Activated CD8-positive, alpha-beta T cell treated with anti-CD3 and anti-CD28 coated beads for 36 hours (primary cell): Measurements from ENCODE around the gene USP36. TPM values are rescaled to one million over a fixed set of nuclear protein-coding genes. Genes with fewer than 3 reads are reported as not detected.
"Not testable (repeated sequence)": the region's sequence is repeated elsewhere in the genome, so short reads cannot be mapped to it uniquely, and the experiment has no call there.

Experiments
- ATAC-seq: fragments of 200-7000 bp; cut with Tn5 transposase; one replicate; pipeline ENCODE4 v1.10.0; 2021; ENCODE audit warnings: mild to moderate bottlenecking, moderate library complexity
- CTCF ChIA-PET: fragments of 350-600 bp; sonication (Branson Sonifier 250); formaldehyde crosslinking; loops from one replicate; lab custom pipeline; 2021; ENCODE audit warnings: antibody characterized with exemption; lab: Charles Lee
- POLR2A ChIA-PET: fragments of 350-600 bp; sonication (Branson Sonifier 250); formaldehyde crosslinking; loops from one replicate; lab custom pipeline; 2021; ENCODE audit warnings: antibody characterized with exemption; lab: Charles Lee
- DNase-seq: peaks from one replicate; pipeline ENCODE4 v3.0.0-alpha.2; 2020
- H3K27ac Mint-ChIP-seq: one replicate; pipeline ENCODE4 v1.8.0; 2021; ENCODE audit warnings: mild to moderate bottlenecking, mixed read lengths
- H3K27me3 Mint-ChIP-seq: one replicate; pipeline ENCODE4 v1.8.0; 2021; ENCODE audit warnings: mixed read lengths
- H3K36me3 Mint-ChIP-seq: one replicate; pipeline ENCODE4 v1.8.0; 2021; ENCODE audit warnings: low read depth, mixed read lengths
- H3K4me1 Mint-ChIP-seq: one replicate; pipeline ENCODE4 v1.8.0; 2021; ENCODE audit warnings: low read depth, mixed read lengths
- H3K4me3 Mint-ChIP-seq: one replicate; pipeline ENCODE4 v1.8.0; 2021; ENCODE audit warnings: mild to moderate bottlenecking, moderate library complexity, mixed read lengths
- H3K9me3 Mint-ChIP-seq: one replicate; pipeline ENCODE4 v1.8.0; 2021; ENCODE audit warnings: mixed read lengths
- intact Hi-C: fragments of 100-400 bp; cut with micrococcal nuclease; formaldehyde crosslinking; loops from one replicate; pipeline ENCODE4 v1.10.0; 2022
- total RNA-seq, 2 experiments: library from RNA; stranded (reverse); gene quantifications; one replicate each; pipeline ENCODE4 v1.2.3, GENCODE V29; 2021
- TF ChIP-seq, protein P1 (sequence below): fragments of 200-600 bp; IDR thresholded peaks from one replicate; pipeline ENCODE4 v1.8.0; 2022; ENCODE audit warnings: antibody characterized with exemption, mild to moderate bottlenecking

The USP36 gene
- total RNA-seq, 2 experiments from 2014 or later, result 86.3 to 93.2 TPM

DNA sequence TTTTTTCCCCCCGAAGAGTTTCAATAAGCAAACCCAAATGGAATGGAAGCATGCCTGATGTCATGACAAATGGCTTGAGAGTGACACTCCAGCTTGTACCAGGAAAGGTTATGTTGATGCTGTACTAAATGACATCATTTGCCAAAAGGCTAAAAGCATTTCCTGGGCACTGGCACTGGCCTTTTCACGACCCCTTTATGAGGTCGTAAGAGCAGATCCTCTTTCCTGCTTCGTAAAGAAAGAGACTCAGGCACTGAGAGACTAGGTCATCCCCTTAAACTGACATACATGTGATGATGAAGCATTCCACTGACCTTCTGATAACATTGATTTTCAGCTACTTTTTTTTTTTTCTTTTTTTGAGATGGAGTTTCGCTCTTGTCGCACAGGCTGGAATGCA lies 31.9 kb upstream of the USP36 start:
- no peaks in the 10 kb centered on the region for H3K9me3 Mint-ChIP-seq
- no peak overlapping the region for H3K4me3 Mint-ChIP-seq
- H3K27me3 Mint-ChIP-seq, result no peaks in the 10 kb centered on the region
- intact Hi-C loops, result no loop called here
- DNase-seq (no peak), ATAC-seq (no peak)
- H3K36me3 Mint-ChIP-seq, result no peaks in the 10 kb centered on the region
- H3K4me1 Mint-ChIP-seq, result no peaks in the 10 kb centered on the region
- TF ChIP-seq, protein P1, sequence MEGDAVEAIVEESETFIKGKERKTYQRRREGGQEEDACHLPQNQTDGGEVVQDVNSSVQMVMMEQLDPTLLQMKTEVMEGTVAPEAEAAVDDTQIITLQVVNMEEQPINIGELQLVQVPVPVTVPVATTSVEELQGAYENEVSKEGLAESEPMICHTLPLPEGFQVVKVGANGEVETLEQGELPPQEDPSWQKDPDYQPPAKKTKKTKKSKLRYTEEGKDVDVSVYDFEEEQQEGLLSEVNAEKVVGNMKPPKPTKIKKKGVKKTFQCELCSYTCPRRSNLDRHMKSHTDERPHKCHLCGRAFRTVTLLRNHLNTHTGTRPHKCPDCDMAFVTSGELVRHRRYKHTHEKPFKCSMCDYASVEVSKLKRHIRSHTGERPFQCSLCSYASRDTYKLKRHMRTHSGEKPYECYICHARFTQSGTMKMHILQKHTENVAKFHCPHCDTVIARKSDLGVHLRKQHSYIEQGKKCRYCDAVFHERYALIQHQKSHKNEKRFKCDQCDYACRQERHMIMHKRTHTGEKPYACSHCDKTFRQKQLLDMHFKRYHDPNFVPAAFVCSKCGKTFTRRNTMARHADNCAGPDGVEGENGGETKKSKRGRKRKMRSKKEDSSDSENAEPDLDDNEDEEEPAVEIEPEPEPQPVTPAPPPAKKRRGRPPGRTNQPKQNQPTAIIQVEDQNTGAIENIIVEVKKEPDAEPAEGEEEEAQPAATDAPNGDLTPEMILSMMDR, result no peak
- H3K27ac Mint-ChIP-seq, result no peak overlapping the region
- ChIA-PET CTCF (interaction anchor here (0.7 kb wide), 1 partner anchor 55 kb away, joined by 3 read pairs; no protein-coding TSS in a partner anchor), POLR2A (no interaction called here)

DNA sequence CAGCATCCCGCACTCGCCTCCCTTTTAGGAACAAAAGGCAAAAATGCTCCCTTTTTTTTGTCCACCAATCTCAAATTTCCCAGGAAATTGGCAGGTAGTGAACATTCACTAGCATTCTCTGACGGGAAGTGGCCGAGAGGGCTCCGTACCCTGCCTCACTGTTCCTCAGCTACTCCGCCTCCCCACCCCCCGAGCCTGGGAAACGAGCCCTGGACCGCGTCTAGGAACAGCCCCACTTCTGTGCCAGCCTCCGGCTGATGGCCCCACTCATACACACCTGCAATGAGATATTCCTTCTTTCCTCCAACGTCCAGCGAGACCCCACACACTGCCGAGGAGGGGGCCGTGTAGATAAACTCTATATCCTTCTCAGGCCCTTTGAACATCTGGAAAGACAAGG lies 30.0 kb upstream of the USP36 start:
- ChIA-PET POLR2A (no interaction called here), CTCF (no interaction called here)
- no peak for ATAC-seq
- DNase-seq, result no peak
- TF ChIP-seq, protein P1, result no peak
- Mint-ChIP-seq H3K27me3 (no peaks in the 10 kb centered on the region), H3K27ac (no peak overlapping the region), H3K36me3 (no peaks in the 10 kb centered on the region), H3K9me3 (no peaks in the 10 kb centered on the region), H3K4me3 (no peak overlapping the region), H3K4me1 (no peaks in the 10 kb centered on the region)
- intact Hi-C loops, result no loop called here

DNA sequence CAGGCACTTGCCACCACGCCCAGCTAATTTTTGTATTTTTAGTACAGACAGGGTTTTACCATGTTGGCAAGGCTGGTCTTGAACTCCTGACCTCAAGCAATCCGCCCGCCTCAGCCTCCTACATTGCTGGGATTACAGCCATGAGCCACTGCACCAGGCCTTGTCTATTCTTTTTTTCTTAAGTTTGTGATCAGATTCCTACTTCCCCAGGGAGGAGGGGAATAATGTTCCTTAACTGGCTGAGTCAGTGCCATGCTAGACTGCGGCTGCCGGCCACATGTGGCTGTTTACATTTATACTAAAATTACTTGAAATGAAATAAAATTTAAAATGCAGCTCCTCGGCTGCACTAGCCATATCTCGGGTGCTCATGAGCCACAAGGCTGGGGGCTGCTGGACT lies 27.8 kb upstream of the USP36 start:
- Mint-ChIP-seq H3K4me1 (no peaks in the 10 kb centered on the region), H3K36me3 (no peaks in the 10 kb centered on the region), H3K9me3 (no peaks in the 10 kb centered on the region), H3K27ac (no peak overlapping the region), H3K4me3 (no peak overlapping the region), H3K27me3 (no peaks in the 10 kb centered on the region)
- ATAC-seq (no peak), DNase-seq (no peak)
- POLR2A ChIA-PET, result interaction anchor here (0.6 to 1.1 kb wide), 3 partner anchors 12 to 104 kb away, joined by 3 to 4 read pairs (median 3); no protein-coding TSS in a partner anchor
- intact Hi-C loops, result loop anchor here (5.0 kb wide), 1 partner anchor 104 kb away; no protein-coding TSS in a partner anchor
- CTCF ChIA-PET, result interaction anchor here (1.5 kb wide), 1 partner anchor 103 kb away, joined by 9 read pairs; no protein-coding TSS in a partner anchor
- TF ChIP-seq, protein P1, result no peak

DNA sequence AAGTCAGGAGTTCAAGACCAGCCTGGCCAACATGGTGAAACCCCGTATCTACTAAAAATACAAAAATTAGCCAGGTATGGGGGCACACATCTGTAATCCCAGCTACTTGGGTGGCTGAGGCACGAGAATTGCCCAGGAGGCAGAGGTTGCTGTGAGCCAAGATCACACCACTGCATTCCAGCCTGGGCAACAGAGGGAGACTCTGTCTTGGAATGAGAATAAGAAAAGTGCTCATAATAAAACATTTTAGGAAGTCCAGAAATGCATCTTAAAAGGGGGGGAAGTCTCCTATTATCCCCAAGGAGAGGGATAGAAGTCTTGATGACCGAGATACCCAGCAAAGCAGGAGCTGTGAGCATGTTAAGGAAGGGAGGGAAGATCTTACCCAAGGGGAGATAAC lies 26.4 kb upstream of the USP36 start:
- ChIA-PET POLR2A (interaction anchor here (0.6 kb wide), 1 partner anchor 80 kb away, joined by 3 read pairs; no protein-coding TSS in a partner anchor), CTCF (interaction anchor here (2.1 to 3.5 kb wide), 4 partner anchors 9 to 104 kb away, joined by 13 to 39 read pairs (median 32); no protein-coding TSS in a partner anchor)
- intact Hi-C loops, result loop anchor here (5.0 kb wide), 1 partner anchor 105 kb away; no protein-coding TSS in a partner anchor
- H3K27me3 Mint-ChIP-seq, H3K4me3 Mint-ChIP-seq, DNase-seq, ATAC-seq, H3K9me3 Mint-ChIP-seq, H3K27ac Mint-ChIP-seq, H3K4me1 Mint-ChIP-seq, H3K36me3 Mint-ChIP-seq: not testable (repeated sequence)

DNA sequence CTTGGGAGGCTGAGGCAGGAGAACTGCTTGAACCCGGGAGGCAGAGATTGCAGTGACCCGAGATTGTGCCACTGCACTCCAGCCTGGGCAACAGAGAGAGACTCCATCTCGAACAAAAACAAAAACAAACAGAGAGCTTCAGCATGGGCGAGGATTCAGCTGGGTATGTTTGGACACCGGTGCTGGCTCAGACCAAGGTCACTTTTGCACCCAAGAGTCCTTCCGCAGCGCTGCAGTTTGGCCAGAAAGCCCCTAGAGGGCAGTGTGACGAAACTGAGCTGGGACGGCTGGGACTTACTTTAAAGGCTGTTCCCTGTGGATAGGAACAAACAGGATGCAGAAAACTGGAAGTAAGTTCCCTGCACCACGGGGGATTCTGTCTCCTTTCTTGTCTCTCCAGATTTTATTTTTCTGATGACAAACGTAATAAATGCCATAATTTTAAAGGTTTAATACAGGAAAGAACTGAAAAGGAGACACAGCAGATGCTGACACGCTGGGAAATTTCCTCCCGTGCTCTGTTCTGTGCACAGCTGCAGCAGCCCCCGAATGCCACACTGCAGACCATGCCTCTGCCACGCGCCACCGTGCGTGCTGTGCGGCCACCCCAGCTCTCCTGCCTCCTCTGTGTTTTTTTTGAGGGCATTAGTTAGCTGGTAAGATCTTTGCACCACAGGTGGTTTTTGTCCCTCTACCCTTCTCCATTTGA lies 25.2 kb upstream of the USP36 start:
- H3K36me3 Mint-ChIP-seq, result no peaks in the 10 kb centered on the region
- CTCF ChIA-PET, result interaction anchor here (0.6 to 3.5 kb wide), 35 partner anchors 11 to 444 kb away, joined by 3 to 39 read pairs (median 4); partner anchors contain the start of gene CEP295NL
- TF ChIP-seq, protein P1, result peak; percentile 94
- H3K9me3 Mint-ChIP-seq, result no peaks in the 10 kb centered on the region
- POLR2A ChIA-PET, result interaction anchor here (0.6 kb wide), 1 partner anchor 62 kb away, joined by 4 read pairs; no protein-coding TSS in a partner anchor
- DNase-seq, result peak; percentile 69
- peak; percentile 86 for ATAC-seq
- no peaks in the 10 kb centered on the region for H3K4me1 Mint-ChIP-seq
- H3K4me3 Mint-ChIP-seq, result no peak overlapping the region
- intact Hi-C loops, result loop anchor here (5.0 kb wide), 1 partner anchor 106 kb away; no protein-coding TSS in a partner anchor
- no peaks in the 10 kb centered on the region for H3K27me3 Mint-ChIP-seq
- no peak overlapping the region for H3K27ac Mint-ChIP-seq
